ENCODE measurements around the gene KIAA1755. TPM values are rescaled to one million over a fixed set of nuclear protein-coding genes. Genes with fewer than 3 reads are reported as not detected.
A peak's percentile ranks its signal among the peaks of the same experiment; 100 is the strongest.
"Not testable (repeated sequence)": the region's sequence is repeated elsewhere in the genome, so short reads cannot be mapped to it uniquely, and the experiment has no call there.

KIAA1755 gene
- total RNA-seq, 1 donor from 2014 or later: 7.9 TPM

- no peak for DNase-seq (ENCODE audit: missing footprints)
- no peak for ATAC-seq
- intact Hi-C loops (cut with DNase I): no loop called here
Observed at GRCh38 chr20:38271608-38272120, 11.1 kb upstream of the KIAA1755 start.

GRCh38 chr20:38270869-38271605 is 10.5 kb upstream of the KIAA1755 start:
- DNase-seq (ENCODE audit: missing footprints) (peak; percentile 83), ATAC-seq (peak; percentile 96)
- intact Hi-C loops (cut with DNase I): no loop called here

- no peak for ATAC-seq
- DNase-seq (ENCODE audit: missing footprints): no peak
Observed at GRCh38 chr20:38269715-38270114, 9.2 kb upstream of the KIAA1755 start.

GRCh38 chr20:38269040-38269439 is 8.5 kb upstream of the KIAA1755 start:
- ATAC-seq (no peak), DNase-seq (ENCODE audit: missing footprints) (no peak)
- intact Hi-C loops (cut with DNase I): no loop called here

More at GRCh38 chr20:38269715-38270114, 9.2 kb upstream of the KIAA1755 start:
- intact Hi-C loops (cut with DNase I): no loop called here

GRCh38 chr20:38267901-38268514 is 7.5 kb upstream of the KIAA1755 start:
- ATAC-seq: no peak
- intact Hi-C loops (cut with DNase I): no loop called here
- DNase-seq (ENCODE audit: missing footprints): no peak

GRCh38 chr20:38267296-38267695 is 6.8 kb upstream of the KIAA1755 start:
- no peak for DNase-seq (ENCODE audit: missing footprints)
- intact Hi-C loops (cut with DNase I): no loop called here
- ATAC-seq: no peak

GRCh38 chr20:38266426-38266825 is 5.9 kb upstream of the KIAA1755 start:
- ATAC-seq (no peak), DNase-seq (ENCODE audit: missing footprints) (no peak)
- intact Hi-C loops (cut with DNase I): no loop called here

- ATAC-seq: no peak
- DNase-seq (ENCODE audit: missing footprints): no peak
- intact Hi-C loops (cut with DNase I): no loop called here
Observed at GRCh38 chr20:38262931-38263330, 2.4 kb upstream of the KIAA1755 start.

GRCh38 chr20:38261054-38261390 is 487 bp upstream of the KIAA1755 start:
- intact Hi-C loops (cut with DNase I): no loop called here
- DNase-seq (ENCODE audit: missing footprints) (no peak), ATAC-seq (no peak)

- DNase-seq (ENCODE audit: missing footprints) (no peak), ATAC-seq (peak; percentile 14)
- intact Hi-C loops (cut with DNase I): no loop called here
Observed at GRCh38 chr20:38260025-38260377, 534 bp downstream of the KIAA1755 start.

- no peak for DNase-seq (ENCODE audit: missing footprints)
- no peak for ATAC-seq
- intact Hi-C loops (cut with DNase I): loop anchor here (5.0 kb wide), 1 partner anchor 34 kb away; no protein-coding TSS in a partner anchor
Observed at GRCh38 chr20:38258545-38259215, 1.9 kb downstream of the KIAA1755 start.

GRCh38 chr20:38256966-38257365 is 3.6 kb downstream of the KIAA1755 start:
- intact Hi-C loops (cut with DNase I): loop anchor here (5.0 kb wide), 1 partner anchor 35 kb away; no protein-coding TSS in a partner anchor
- no peak for DNase-seq (ENCODE audit: missing footprints)

GRCh38 chr20:38256021-38256420 is 4.5 kb downstream of the KIAA1755 start:
- intact Hi-C loops (cut with DNase I): loop anchor here (5.0 kb wide), 1 partner anchor 36 kb away; no protein-coding TSS in a partner anchor
- no peak for DNase-seq (ENCODE audit: missing footprints)

More at GRCh38 chr20:38256966-38257365, 3.6 kb downstream of the KIAA1755 start:
- no peak for ATAC-seq

GRCh38 chr20:38255393-38255792 is 5.1 kb downstream of the KIAA1755 start:
- no peak for DNase-seq (ENCODE audit: missing footprints)
- peak; percentile 24 for ATAC-seq
- intact Hi-C loops (cut with DNase I): loop anchor here (5.0 kb wide), 1 partner anchor 37 kb away; no protein-coding TSS in a partner anchor

More at GRCh38 chr20:38256021-38256420, 4.5 kb downstream of the KIAA1755 start:
- no peak for ATAC-seq

GRCh38 chr20:38254621-38255020 is 5.9 kb downstream of the KIAA1755 start:
- ATAC-seq; DNase-seq (ENCODE audit: missing footprints): not testable (repeated sequence)
- intact Hi-C loops (cut with DNase I): loop anchor here (5.0 kb wide), 1 partner anchor 38 kb away; no protein-coding TSS in a partner anchor

- DNase-seq (ENCODE audit: missing footprints): no peak
- intact Hi-C loops (cut with DNase I): no loop called here
- no peak for ATAC-seq
Observed at GRCh38 chr20:38253571-38253970, 7.0 kb downstream of the KIAA1755 start.

- DNase-seq (ENCODE audit: missing footprints) (no peak), ATAC-seq (peak; percentile 51)
- intact Hi-C loops (cut with DNase I): no loop called here
Observed at GRCh38 chr20:38252292-38253288, 7.9 kb downstream of the KIAA1755 start.

GRCh38 chr20:38251441-38251840 is 9.1 kb downstream of the KIAA1755 start:
- intact Hi-C loops (cut with DNase I): not testable (repeated sequence)
- ATAC-seq: peak; percentile 23

More at GRCh38 chr20:38251441-38251840, 9.1 kb downstream of the KIAA1755 start:
- DNase-seq (ENCODE audit: missing footprints): not testable (repeated sequence)
